SU-DHL-6 (cell line): ENCODE measurements around the gene NXPH4.

Source experiments
- H2AFZ ChIP-seq: fragments of 200-600 bp; sonication (generic); 2 replicates; pipeline ENCODE4 v1.6.1; 2014; ENCODE audit warnings: low read depth, mild to moderate bottlenecking, moderate library complexity, mixed read lengths, antibody characterized with exemption, low read length; ENCODE audit not compliant: severe bottlenecking
- H3F3A ChIP-seq: fragments of 200-600 bp; shearing (Covaris generic); 2 replicates; pipeline ENCODE4 v1.6.0; 2016; ENCODE audit warnings: antibody characterized with exemption, mild to moderate bottlenecking; ENCODE audit not compliant: insufficient read depth
- H3K27ac ChIP-seq: fragments of 200-600 bp; sonication (generic); 2 replicates; pipeline ENCODE4 v1.5.1; 2016; ENCODE audit warnings: low read depth, mild to moderate bottlenecking, low read length, moderate library complexity, mixed read lengths
- H3K27me3 ChIP-seq: fragments of 200-600 bp; sonication (generic), shearing (Covaris generic); 2 replicates; pipeline ENCODE4 v1.6.0; 2014; ENCODE audit warnings: mild to moderate bottlenecking, low read length
- H3K36me3 ChIP-seq: fragments of 200-600 bp; sonication (generic); 2 replicates; pipeline ENCODE4 v1.6.1; 2014; ENCODE audit warnings: mild to moderate bottlenecking, low read length, mixed read lengths
- H3K4me2 ChIP-seq: fragments of 300-600, 200-600 bp; shearing (Covaris generic), sonication (generic); 2 replicates; pipeline ENCODE4 v1.6.0; 2014; ENCODE audit warnings: low read length, low read depth, mild to moderate bottlenecking; ENCODE audit not compliant: poor library complexity, severe bottlenecking
- H3K4me3 ChIP-seq: fragments of 200-600 bp; sonication (generic); 2 replicates; pipeline ENCODE4 v1.5.1; 2014; ENCODE audit warnings: antibody characterized with exemption, low read length, mild to moderate bottlenecking, mixed read lengths; ENCODE audit not compliant: insufficient read depth, poor library complexity, severe bottlenecking
- H3K79me2 ChIP-seq: fragments of 200-600 bp; sonication (generic); 2 replicates; pipeline ENCODE4 v1.6.1; 2014; ENCODE audit warnings: mild to moderate bottlenecking, low read length, moderate library complexity; ENCODE audit not compliant: insufficient read depth
- H3K9ac ChIP-seq: fragments of 200-600 bp; sonication (generic); 2 replicates; pipeline ENCODE4 v1.7.0; 2014; ENCODE audit warnings: mild to moderate bottlenecking, low read length
- H3K9me2 ChIP-seq: fragments of 200-600 bp; sonication (generic); replicated peaks from 2 replicates; pipeline ENCODE4 v1.6.1; 2014; ENCODE audit warnings: low read length; ENCODE audit not compliant: insufficient read depth
- H3K9me3 ChIP-seq: fragments of 200-600 bp; sonication (generic); 2 replicates; pipeline ENCODE4 v1.6.1; 2014; ENCODE audit warnings: low read length, mixed read lengths; ENCODE audit not compliant: insufficient read depth
- H4K20me1 ChIP-seq: fragments of 200-600 bp; sonication (generic); 2 replicates; pipeline ENCODE4 v1.6.1; 2014; ENCODE audit warnings: low read depth, mild to moderate bottlenecking, antibody characterized with exemption, low read length, moderate library complexity, mixed read lengths
- EZH2phosphoT487 ChIP-seq: fragments of 200-600 bp; sonication (generic), shearing (Covaris generic); conservative IDR thresholded peaks from 2 replicates; pipeline ENCODE4 v1.6.1; 2018; ENCODE audit warnings: mild to moderate bottlenecking, antibody characterized with exemption, low read length, moderate library complexity, mixed read lengths
- TF ChIP-seq, protein P1 (sequence below): fragments of 200-600 bp; sonication (generic); IDR thresholded peaks from one replicate; pipeline ENCODE4 v1.5.1; 2017; ENCODE audit warnings: antibody characterized with exemption, mild to moderate bottlenecking, low read length, moderate library complexity; ENCODE audit not compliant: insufficient read depth, poor library complexity, severe bottlenecking

The NXPH4 gene

DNA sequence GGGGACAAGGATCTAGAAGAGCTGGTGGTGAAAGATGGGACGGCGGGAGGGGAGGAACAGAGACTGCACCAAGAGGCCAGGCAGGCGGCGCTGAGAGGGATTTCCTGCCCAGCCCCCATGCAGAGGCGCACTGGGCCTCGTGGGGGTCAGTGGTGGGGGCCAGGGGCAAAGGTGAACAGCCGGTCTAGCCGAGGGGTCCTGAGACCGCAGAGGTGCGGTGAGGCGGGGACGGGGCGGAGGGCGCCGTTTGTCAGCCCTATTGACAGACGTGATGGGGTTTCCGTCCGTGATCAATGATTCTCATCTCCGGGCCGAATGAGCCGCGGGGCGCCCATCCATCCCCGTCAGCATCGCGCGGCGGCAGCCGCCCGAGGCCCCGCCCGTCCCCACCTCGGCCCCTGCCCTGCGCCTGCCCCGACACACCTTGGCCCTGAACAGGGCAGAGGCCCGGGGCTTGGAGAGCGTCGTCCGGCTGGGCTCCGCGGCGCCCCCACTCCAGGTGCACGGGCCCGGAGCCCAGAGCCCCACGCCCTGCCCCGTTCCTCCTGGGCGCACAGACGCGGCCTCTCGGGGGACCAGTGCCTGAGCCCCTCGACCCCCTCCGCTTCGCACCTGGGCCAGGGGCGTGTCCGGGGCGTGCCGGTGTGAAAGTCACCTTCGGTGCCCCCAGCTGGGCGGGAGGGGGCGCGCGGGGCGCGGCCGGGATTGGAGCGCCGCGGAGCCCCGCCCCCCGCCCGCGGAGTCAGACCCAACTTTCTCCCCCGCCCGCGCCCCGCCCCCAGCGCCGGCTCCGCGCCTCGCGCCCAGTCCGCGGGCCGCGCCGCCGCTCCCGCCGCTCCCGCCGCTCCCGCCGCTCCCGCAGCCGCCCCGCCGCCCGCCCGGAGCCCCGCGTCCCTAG is at the start of gene NXPH4:
NXPH4 (plus strand) TSS at position 781 of the 898 bp plus-strand sequence. CDS start 176 bp downstream, outside the sequence.
- H2AFZ ChIP-seq, result peak within 1 kb of the TSS; percentile 52
- peaks cover 9% of the 10 kb centered on the region; the same call in 1 of the 2 replicates for H3K79me2 ChIP-seq
- H3K4me3 ChIP-seq, result peak within 1 kb of the TSS; percentile 76
- peaks cover 9% of the 10 kb centered on the region for H3F3A ChIP-seq
- no peaks in the 10 kb centered on the region for H3K9me2 ChIP-seq
- no peaks in the 10 kb centered on the region for H3K27me3 ChIP-seq
- peak within 1 kb of the TSS; percentile 90 for H3K9ac ChIP-seq
- peak within 1 kb of the TSS; percentile 40 for H3K27ac ChIP-seq
- no peaks in the 10 kb centered on the region for H4K20me1 ChIP-seq
- TF ChIP-seq, protein P1, sequence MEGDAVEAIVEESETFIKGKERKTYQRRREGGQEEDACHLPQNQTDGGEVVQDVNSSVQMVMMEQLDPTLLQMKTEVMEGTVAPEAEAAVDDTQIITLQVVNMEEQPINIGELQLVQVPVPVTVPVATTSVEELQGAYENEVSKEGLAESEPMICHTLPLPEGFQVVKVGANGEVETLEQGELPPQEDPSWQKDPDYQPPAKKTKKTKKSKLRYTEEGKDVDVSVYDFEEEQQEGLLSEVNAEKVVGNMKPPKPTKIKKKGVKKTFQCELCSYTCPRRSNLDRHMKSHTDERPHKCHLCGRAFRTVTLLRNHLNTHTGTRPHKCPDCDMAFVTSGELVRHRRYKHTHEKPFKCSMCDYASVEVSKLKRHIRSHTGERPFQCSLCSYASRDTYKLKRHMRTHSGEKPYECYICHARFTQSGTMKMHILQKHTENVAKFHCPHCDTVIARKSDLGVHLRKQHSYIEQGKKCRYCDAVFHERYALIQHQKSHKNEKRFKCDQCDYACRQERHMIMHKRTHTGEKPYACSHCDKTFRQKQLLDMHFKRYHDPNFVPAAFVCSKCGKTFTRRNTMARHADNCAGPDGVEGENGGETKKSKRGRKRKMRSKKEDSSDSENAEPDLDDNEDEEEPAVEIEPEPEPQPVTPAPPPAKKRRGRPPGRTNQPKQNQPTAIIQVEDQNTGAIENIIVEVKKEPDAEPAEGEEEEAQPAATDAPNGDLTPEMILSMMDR, result no peak
- TF ChIP-seq EZH2phosphoT487, result no peak
- H3K9me3 ChIP-seq, result no peaks in the 10 kb centered on the region
- H3K4me2 ChIP-seq, result peak within 1 kb of the TSS; percentile 72
- H3K36me3 ChIP-seq, result no peaks in the 10 kb centered on the region

- Histone ChIP-seq H3F3A (no peaks in the 10 kb centered on the region), H3K9me3 (no peaks in the 10 kb centered on the region), H2AFZ (no peak overlapping the region), H3K79me2 (no peaks in the 10 kb centered on the region), H3K4me2 (no peak overlapping the region), H4K20me1 (no peaks in the 10 kb centered on the region), H3K36me3 (no peaks in the 10 kb centered on the region), H3K27me3 (no peaks in the 10 kb centered on the region), H3K27ac (no peak overlapping the region), H3K4me3 (no peak overlapping the region), H3K9ac (no peak overlapping the region), H3K9me2 (no peaks in the 10 kb centered on the region)
- TF ChIP-seq, protein P1, result no peak
- no peak for TF ChIP-seq EZH2phosphoT487
Measured at GRCh38 chr12:57166971-57167371, 49.6 kb upstream of the NXPH4 start.

- no peak for TF ChIP-seq EZH2phosphoT487
- Histone ChIP-seq H3K4me2 (no peak overlapping the region), H3K9me3 (no peaks in the 10 kb centered on the region), H4K20me1 (no peaks in the 10 kb centered on the region), H3K27me3 (no peaks in the 10 kb centered on the region), H3K27ac (no peak overlapping the region), H3F3A (no peaks in the 10 kb centered on the region), H2AFZ (no peak overlapping the region), H3K79me2 (no peaks in the 10 kb centered on the region), H3K36me3 (no peaks in the 10 kb centered on the region), H3K9ac (no peak overlapping the region), H3K9me2 (no peaks in the 10 kb centered on the region), H3K4me3 (no peak overlapping the region)
Measured at GRCh38 chr12:57168058-57168457, 48.5 kb upstream of the NXPH4 start.
